Measurements from ENCODE around the gene RPTOR. TPM values are rescaled to one million over a fixed set of nuclear protein-coding genes. Genes with fewer than 3 reads are reported as not detected.
A peak's percentile ranks its signal among the peaks of the same experiment; 100 is the strongest.
"Not testable (repeated sequence)": the region's sequence is repeated elsewhere in the genome, so short reads cannot be mapped to it uniquely, and the experiment has no call there.

RPTOR gene
- total RNA-seq, 1 donor from 2014 or later = 62.4 TPM

DNA sequence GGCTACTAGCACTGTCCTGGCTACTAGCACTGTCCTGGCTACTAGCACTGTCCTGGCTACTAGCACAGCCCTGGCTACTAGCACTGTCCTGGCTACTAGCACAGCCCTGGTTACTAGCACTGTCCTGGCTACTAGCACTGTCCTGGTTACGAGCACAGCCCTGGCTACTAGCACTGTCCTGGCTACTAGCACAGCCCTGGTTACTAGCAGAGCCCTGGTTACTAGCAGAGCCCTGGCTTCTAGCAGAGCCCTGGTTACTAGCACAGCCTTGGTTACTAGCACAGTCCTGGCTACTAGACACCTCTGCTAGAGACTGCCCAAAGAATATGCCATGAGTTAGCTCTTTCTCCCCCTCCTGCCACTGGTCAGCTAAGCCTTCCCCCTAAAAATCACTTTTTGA, 200.1 kb downstream of the RPTOR start:
- DNase-seq (ENCODE audit: low spot score); H3K27ac Mint-ChIP-seq; H3K9me3 Mint-ChIP-seq; H3K4me3 Mint-ChIP-seq (ENCODE audit: low read depth); H3K27me3 Mint-ChIP-seq (ENCODE audit: low read depth); intact Hi-C loops (cut with micrococcal nuclease): not testable (repeated sequence)
- Mint-ChIP-seq H3K4me1 (ENCODE audit: low read depth) (peaks cover 38% of the 10 kb centered on the region), H3K36me3 (ENCODE audit: low read depth) (peaks cover 45% of the 10 kb centered on the region)

DNA sequence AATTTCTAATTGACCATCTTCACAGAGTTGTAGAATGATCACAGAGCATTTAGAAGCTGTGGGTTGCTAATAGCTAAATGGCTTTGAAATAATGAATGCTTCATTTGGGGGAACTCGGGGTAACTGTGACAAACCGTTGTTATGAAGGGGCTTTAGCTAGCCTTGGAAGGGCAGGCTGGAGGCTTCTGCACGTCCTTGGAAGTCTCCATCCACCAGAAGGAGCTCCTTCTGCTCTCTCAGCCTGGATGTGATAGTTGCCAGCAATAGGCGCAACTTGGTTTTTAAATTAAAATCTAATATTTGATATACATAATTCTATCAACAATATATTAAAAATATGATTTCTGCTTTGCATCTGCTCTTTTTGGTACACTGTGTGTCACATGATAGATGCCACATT, 200.5 kb downstream of the RPTOR start:
- no peak overlapping the region for H3K27ac Mint-ChIP-seq
- intact Hi-C loops (cut with micrococcal nuclease) = no loop called here

GRCh38 chr17:80746262-80746935, 201.8 kb downstream of the RPTOR start:
- Mint-ChIP-seq H3K27me3 (ENCODE audit: low read depth) (no peaks in the 10 kb centered on the region), H3K4me1 (ENCODE audit: low read depth) (peaks cover 43% of the 10 kb centered on the region), H3K9me3 (no peaks in the 10 kb centered on the region), H3K27ac (peak overlapping the region; percentile 12), H3K36me3 (ENCODE audit: low read depth) (peaks cover 32% of the 10 kb centered on the region), H3K4me3 (ENCODE audit: low read depth) (no peak overlapping the region)
- intact Hi-C loops (cut with micrococcal nuclease) = no loop called here
- DNase-seq (ENCODE audit: low spot score) = no peak

More for the DNA sequence above, 200.5 kb downstream of the RPTOR start:
- no peak for DNase-seq (ENCODE audit: low spot score)
- Mint-ChIP-seq H3K4me1 (ENCODE audit: low read depth) (peaks cover 35% of the 10 kb centered on the region), H3K9me3 (peaks cover 5% of the 10 kb centered on the region), H3K27me3 (ENCODE audit: low read depth) (no peaks in the 10 kb centered on the region), H3K4me3 (ENCODE audit: low read depth) (no peak overlapping the region), H3K36me3 (ENCODE audit: low read depth) (peaks cover 41% of the 10 kb centered on the region)

DNA sequence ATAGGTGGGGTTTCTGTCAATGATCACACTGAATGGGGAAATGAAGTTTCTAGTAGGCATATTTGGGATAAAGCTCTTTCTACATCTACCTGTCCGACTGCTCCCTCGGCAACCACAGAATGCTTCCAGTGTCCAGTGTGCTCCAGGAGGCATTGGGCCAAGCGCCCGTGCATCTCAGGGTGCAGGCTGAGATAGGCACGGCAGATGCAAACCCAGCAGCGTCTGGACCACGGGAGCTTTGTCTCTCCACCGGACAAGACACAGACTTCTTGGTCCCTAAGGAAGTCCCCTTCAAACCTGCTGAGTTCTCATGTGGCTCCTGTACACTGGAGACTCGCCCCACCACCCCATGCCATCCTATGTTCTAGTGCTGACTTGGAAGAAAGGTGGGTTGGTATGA, 202.8 kb downstream of the RPTOR start:
- Mint-ChIP-seq H3K9me3 (no peaks in the 10 kb centered on the region), H3K36me3 (ENCODE audit: low read depth) (peaks cover 22% of the 10 kb centered on the region), H3K27me3 (ENCODE audit: low read depth) (no peaks in the 10 kb centered on the region), H3K4me1 (ENCODE audit: low read depth) (peaks cover 44% of the 10 kb centered on the region), H3K27ac (no peak overlapping the region), H3K4me3 (ENCODE audit: low read depth) (no peak overlapping the region)
- intact Hi-C loops (cut with micrococcal nuclease) = no loop called here
- DNase-seq (ENCODE audit: low spot score) = no peak

DNA sequence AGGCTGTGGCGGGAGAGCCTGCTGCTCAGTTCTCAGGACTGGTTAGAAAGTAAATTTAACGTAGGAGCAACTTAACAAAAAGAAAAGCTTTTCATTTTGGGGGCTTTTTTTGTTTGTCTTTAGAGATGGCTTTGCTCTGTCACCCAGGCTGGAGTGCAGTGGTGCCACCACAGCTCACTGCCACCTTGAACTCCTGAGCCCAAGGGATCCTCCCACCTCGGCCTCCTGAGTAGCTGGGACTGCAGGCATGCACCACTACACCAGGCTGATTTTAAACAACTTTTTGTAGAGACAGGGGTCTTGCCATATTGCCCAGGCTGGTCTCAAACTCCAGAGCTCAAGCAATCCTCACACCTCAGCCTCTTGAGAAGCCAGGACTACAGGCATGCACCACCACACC, 205.0 kb downstream of the RPTOR start:
- intact Hi-C loops (cut with micrococcal nuclease) = no loop called here
- peaks cover 36% of the 10 kb centered on the region for H3K36me3 Mint-ChIP-seq (ENCODE audit: low read depth)
- peaks cover 46% of the 10 kb centered on the region for H3K4me1 Mint-ChIP-seq (ENCODE audit: low read depth)
- no peak overlapping the region for H3K4me3 Mint-ChIP-seq (ENCODE audit: low read depth)
- no peak overlapping the region for H3K27ac Mint-ChIP-seq
- H3K27me3 Mint-ChIP-seq (ENCODE audit: low read depth) = no peaks in the 10 kb centered on the region
- H3K9me3 Mint-ChIP-seq = no peaks in the 10 kb centered on the region
- DNase-seq (ENCODE audit: low spot score) = no peak

DNA sequence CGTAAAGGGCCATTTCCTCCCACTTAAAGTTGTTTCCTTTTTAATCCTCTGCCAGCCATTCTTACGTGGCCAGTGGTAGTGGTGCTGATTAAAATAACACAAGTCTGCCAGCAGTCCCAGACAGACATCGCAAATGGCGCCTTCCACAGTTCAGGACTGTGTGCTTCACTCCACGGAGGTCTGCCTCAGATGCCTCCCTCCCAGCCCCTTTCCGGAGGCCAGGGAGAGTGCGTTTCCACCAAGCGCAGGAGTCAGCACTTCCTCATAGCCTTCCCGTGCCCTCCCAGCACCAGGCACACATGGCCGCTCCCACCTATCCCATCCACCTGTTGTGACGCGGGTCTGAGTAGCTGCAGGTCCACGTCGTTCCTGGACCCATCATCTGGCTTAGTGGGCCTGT, 205.6 kb downstream of the RPTOR start:
- Mint-ChIP-seq H3K36me3 (ENCODE audit: low read depth) (peaks cover 36% of the 10 kb centered on the region), H3K4me1 (ENCODE audit: low read depth) (peaks cover 46% of the 10 kb centered on the region), H3K4me3 (ENCODE audit: low read depth) (no peak overlapping the region)

GRCh38 chr17:80751070-80751945, 206.7 kb downstream of the RPTOR start:
- Mint-ChIP-seq H3K36me3 (ENCODE audit: low read depth) (peaks cover 41% of the 10 kb centered on the region), H3K27ac (peak overlapping the region; percentile 71), H3K9me3 (no peaks in the 10 kb centered on the region), H3K4me3 (ENCODE audit: low read depth) (no peak overlapping the region), H3K27me3 (ENCODE audit: low read depth) (no peaks in the 10 kb centered on the region), H3K4me1 (ENCODE audit: low read depth) (peaks cover 48% of the 10 kb centered on the region)
- DNase-seq (ENCODE audit: low spot score) = no peak
- intact Hi-C loops (cut with micrococcal nuclease) = no loop called here

More for the DNA sequence above, 205.6 kb downstream of the RPTOR start:
- Mint-ChIP-seq H3K27me3 (ENCODE audit: low read depth) (no peaks in the 10 kb centered on the region), H3K9me3 (no peaks in the 10 kb centered on the region), H3K27ac (peak overlapping the region; percentile 31)
- no peak for DNase-seq (ENCODE audit: low spot score)
- intact Hi-C loops (cut with micrococcal nuclease) = no loop called here

- no peak for DNase-seq (ENCODE audit: low spot score)
- Mint-ChIP-seq H3K4me3 (ENCODE audit: low read depth) (peak overlapping the region; percentile 1), H3K36me3 (ENCODE audit: low read depth) (peaks cover 45% of the 10 kb centered on the region), H3K27me3 (ENCODE audit: low read depth) (no peaks in the 10 kb centered on the region), H3K27ac (peak overlapping the region; percentile 71), H3K4me1 (ENCODE audit: low read depth) (peaks cover 49% of the 10 kb centered on the region), H3K9me3 (no peaks in the 10 kb centered on the region)
- intact Hi-C loops (cut with micrococcal nuclease) = no loop called here
Measured at GRCh38 chr17:80751946-80752581, 207.4 kb downstream of the RPTOR start.

- intact Hi-C loops (cut with micrococcal nuclease) = no loop called here
- Mint-ChIP-seq H3K9me3 (no peaks in the 10 kb centered on the region), H3K27ac (no peak overlapping the region), H3K4me1 (ENCODE audit: low read depth) (peaks cover 58% of the 10 kb centered on the region), H3K27me3 (ENCODE audit: low read depth) (no peaks in the 10 kb centered on the region), H3K4me3 (ENCODE audit: low read depth) (no peak overlapping the region), H3K36me3 (ENCODE audit: low read depth) (peaks cover 54% of the 10 kb centered on the region)
- DNase-seq (ENCODE audit: low spot score) = no peak
Measured at GRCh38 chr17:80753685-80754345, 209.2 kb downstream of the RPTOR start.

DNA sequence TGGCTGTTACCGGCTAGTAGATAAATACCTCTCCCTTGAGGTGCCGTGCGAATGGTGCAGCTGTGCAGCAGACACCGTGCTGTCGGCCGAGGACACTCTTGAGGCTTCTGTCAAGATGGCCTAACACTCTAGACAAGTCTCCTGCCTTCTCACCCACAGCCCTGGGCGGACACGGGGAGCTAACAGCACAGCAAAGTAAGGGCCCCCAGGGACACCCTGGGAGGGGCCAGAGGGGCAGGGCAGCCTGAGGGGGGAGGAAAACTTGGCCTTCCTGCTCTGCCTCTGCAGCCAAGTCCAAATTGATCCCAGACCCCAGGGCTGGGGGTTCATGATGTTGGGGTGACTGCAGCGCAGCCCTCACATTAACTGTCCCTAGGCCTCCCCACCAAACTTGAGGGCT, 210.2 kb downstream of the RPTOR start:
- H3K4me3 Mint-ChIP-seq (ENCODE audit: low read depth) = no peak overlapping the region
- intact Hi-C loops (cut with micrococcal nuclease) = no loop called here
- H3K27ac Mint-ChIP-seq = no peak overlapping the region
- H3K27me3 Mint-ChIP-seq (ENCODE audit: low read depth) = no peaks in the 10 kb centered on the region
- peaks cover 64% of the 10 kb centered on the region for H3K36me3 Mint-ChIP-seq (ENCODE audit: low read depth)
- H3K9me3 Mint-ChIP-seq = no peaks in the 10 kb centered on the region
- no peak for DNase-seq (ENCODE audit: low spot score)
- H3K4me1 Mint-ChIP-seq (ENCODE audit: low read depth) = peaks cover 68% of the 10 kb centered on the region

DNA sequence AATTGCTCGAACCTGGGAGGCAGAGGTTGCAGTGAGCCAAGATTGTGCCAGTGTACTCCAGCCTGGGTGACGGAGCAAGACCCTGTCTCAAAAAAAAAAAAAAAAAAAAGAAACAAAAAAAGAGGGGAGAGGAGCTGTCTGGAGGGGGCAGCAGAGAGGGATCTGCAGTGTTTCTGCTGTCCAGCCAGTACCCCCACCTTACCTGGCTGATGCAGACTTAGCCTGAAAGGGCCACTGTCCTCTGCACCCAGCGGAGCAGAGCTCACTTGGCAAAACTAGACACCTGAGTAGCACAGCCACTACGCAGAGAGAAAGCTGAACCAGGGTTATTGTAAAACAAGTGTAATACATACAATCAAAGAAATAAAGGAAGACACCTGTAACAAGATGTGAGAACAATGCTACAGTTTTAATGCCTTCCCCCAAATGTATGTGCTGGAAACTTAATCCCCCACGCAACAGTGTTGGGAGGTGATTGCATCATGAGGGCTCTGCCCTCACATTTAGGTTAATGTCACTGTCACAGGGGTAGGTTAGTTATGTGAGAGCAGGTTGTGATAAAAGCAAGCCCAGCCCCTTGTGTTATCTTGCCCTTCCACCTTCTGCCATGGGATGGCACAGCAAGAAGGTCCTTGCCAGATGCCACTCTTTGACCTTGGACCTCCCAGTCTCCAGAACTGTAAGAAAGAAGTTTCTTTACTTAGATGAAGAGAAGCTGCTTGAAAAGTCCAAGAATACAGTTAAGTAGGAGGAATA, 211.2 kb downstream of the RPTOR start:
- no peaks in the 10 kb centered on the region for H3K27me3 Mint-ChIP-seq (ENCODE audit: low read depth)
- intact Hi-C loops (cut with micrococcal nuclease) = no loop called here
- no peaks in the 10 kb centered on the region for H3K9me3 Mint-ChIP-seq
- no peak overlapping the region for H3K4me3 Mint-ChIP-seq (ENCODE audit: low read depth)
- peak overlapping the region; percentile 22 for H3K27ac Mint-ChIP-seq
- H3K4me1 Mint-ChIP-seq (ENCODE audit: low read depth) = peaks cover 70% of the 10 kb centered on the region
- H3K36me3 Mint-ChIP-seq (ENCODE audit: low read depth) = peaks cover 62% of the 10 kb centered on the region
- no peak for DNase-seq (ENCODE audit: low spot score)
